GM18511 (cell line): ENCODE measurements around the gene C1orf50.
"Not testable (repeated sequence)": the region's sequence is repeated elsewhere in the genome, so short reads cannot be mapped to it uniquely, and the experiment has no call there.

Experiments used
- ATAC-seq: cut with Tn5 transposase; IDR thresholded peaks from one replicate; pipeline ENCODE4 v1.9.1; 2021; ENCODE audit warnings: mild to moderate bottlenecking, moderate library complexity; ENCODE audit not compliant: unreplicated experiment

C1orf50 gene

GRCh38 chr1:42766741-42767509 lies at the start of gene C1orf50, which contains the start of gene P3H1:
Gene C1orf50, plus strand, starts transcription at chr1:42767249. Its CDS starts 63 bp downstream, at chr1:42767312.
Gene P3H1, minus strand, starts transcription at chr1:42767028. Its CDS starts 57 bp downstream, at chr1:42766971.
- peak; percentile 87 for ATAC-seq

- ATAC-seq: no peak
Measured at GRCh38 chr1:42720868-42721267, 46.2 kb upstream of the C1orf50 start.

GRCh38 chr1:42721926-42722325 lies 45.1 kb upstream of the C1orf50 start:
- ATAC-seq: no peak

DNA sequence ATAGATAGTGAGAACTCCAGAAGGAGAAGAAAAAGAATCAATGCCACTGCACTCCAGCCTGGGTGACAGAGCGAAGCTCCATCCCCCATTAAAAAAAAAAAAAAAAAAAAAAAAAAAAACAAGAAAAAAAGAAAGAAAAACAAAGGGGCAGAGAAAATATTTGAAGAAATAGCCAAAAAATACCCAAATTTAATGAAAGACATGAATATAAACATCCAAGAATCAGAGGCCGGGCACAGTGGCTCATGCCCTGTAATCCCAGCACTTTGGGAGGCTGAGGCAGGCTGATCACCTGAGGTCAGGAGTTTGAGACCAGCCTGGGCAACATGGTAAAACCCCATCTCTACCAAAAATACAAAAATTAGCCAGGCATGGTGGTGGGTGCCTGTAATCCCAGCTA lies 44.6 kb upstream of the C1orf50 start:
- not testable (repeated sequence) for ATAC-seq

GRCh38 chr1:42723511-42723910 lies 43.5 kb upstream of the C1orf50 start:
- ATAC-seq: no peak

- ATAC-seq: not testable (repeated sequence)
Measured at GRCh38 chr1:42725820-42726219, 41.2 kb upstream of the C1orf50 start.

GRCh38 chr1:42730002-42730401 lies 37.0 kb upstream of the C1orf50 start:
- no peak for ATAC-seq

DNA sequence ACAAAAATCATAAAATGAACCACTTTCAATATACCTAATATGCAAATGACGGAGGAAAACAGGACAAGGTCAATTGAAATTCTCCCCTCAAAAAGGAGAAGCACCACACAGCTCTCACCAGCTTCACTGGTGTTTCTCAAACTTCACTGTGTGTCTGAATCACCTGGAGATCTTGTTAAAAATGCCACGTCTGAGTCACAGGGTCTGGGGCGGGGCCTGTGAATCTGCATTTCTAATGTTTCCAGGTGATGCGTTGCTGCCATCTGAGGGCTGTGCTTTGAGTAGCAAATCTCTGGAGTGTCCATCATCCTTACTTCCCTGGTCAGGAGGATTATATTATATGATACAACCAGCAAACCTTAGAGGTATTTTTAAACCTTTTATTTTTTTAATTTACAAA lies 36.1 kb upstream of the C1orf50 start:
- no peak for ATAC-seq

GRCh38 chr1:42731585-42731984 lies 35.5 kb upstream of the C1orf50 start:
- ATAC-seq: no peak

DNA sequence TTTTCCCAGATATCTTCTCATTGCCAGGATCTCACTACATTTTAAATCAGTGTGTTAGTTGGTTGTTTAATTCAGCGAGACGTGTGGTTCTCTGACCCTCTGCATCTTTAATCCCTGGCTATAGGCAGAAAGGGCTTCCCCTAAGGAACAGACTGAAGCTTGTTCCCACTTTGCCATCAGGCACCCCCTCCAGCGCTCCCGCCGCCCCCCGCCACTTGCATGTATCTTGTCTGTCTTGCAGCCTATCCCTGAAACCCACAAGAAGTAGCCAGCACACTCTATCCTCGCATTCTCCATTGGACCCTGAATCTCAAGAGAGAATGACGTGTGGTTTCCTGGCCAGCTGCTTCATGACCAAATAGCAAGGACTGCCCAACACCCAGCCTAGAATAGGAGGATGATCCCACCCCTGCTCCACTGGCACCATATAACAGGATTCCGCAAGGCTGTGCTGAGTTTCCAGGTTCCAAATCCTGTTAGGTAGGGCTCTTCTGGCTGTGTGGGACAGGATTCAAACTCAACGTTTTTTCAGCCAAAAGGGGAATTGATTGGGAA lies 34.8 kb upstream of the C1orf50 start:
- no peak for ATAC-seq

GRCh38 chr1:42733415-42734200 lies 33.4 kb upstream of the C1orf50 start:
- no peak for ATAC-seq

GRCh38 chr1:42734201-42735035 lies 32.6 kb upstream of the C1orf50 start:
- no peak for ATAC-seq

GRCh38 chr1:42735056-42735455 lies 32.0 kb upstream of the C1orf50 start:
- no peak for ATAC-seq

DNA sequence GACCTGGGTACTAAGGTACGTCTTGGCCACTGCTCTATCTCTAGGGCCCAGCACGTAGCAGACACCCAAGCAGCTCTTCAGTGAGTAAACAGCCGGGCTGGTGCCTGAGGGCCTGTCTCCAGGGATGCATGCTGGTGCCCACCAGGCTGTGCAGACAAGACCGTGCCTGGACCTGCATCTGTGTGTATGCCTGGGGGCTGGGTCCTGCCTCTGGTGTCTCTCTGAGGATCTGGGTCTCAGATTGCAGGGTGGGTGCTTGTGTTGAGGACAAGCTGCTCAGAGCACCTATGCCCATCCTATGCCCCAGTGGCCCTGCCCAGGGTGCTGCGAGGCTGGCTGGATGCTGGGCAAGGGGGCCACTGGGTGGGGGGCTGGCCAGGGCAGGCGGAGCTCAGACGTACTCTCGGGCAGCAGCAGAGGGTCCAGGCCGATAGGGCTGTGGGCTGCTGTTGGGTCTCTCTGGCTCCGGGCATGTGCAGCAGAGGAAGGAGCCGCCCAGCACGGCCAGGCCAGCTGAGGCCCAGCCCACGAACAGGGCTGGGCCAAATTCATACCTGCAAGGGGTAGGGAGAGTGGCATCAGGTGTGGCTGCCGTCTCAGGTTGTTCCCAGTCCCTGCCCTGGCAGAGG lies 31.5 kb upstream of the C1orf50 start:
- ATAC-seq: no peak

DNA sequence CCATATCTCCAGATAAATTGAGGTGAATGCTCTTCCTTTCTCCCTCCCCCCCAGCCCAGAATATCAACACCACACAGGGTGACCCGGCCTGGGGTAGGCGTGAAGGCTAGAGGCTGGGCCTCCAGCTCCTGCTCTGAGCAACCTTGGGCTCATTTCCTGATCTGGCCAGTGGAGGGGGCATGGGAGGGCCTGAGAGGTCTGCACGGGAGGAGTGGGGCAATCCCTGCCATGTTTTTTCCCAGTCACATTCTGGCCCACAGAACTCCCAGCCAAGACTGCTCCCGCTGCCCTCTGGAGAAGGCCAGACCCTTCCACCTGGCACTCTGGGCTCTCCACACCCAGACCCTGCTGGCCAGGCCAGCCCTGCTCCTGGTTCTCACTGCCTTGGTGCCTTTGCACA lies 30.9 kb upstream of the C1orf50 start:
- no peak for ATAC-seq

DNA sequence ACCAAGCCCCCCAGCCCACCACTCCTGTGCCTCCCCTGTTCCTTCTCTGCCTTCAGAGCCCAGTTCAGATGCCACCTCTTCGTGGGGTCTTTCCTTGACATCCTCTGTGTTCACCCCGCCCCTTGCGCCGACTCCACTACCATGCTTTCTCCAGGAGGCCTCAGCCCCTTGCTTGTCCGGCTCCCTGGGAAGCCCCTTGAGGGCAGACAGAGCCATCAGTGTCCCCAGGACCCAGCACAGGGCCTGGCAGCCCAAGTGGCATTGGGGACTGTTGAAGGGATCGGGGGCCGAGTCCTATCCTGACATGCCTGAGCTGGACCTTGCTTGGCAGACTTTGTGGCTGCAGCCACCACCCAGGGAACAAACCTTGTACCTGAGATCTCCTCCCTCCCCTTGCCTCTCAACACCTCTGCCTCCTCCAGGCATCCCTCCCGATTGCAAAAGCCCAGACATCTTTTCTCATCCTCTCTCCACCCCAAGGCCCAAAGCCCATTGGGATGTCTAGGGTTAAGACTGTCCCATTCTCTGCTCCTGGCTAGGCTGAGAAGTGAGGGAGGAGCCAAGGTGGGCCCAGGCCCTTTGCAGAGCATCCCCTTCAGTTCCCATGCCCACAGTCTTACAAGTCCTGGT lies 30.4 kb upstream of the C1orf50 start:
- ATAC-seq: no peak

GRCh38 chr1:42737257-42737656 lies 29.8 kb upstream of the C1orf50 start:
- ATAC-seq: no peak

DNA sequence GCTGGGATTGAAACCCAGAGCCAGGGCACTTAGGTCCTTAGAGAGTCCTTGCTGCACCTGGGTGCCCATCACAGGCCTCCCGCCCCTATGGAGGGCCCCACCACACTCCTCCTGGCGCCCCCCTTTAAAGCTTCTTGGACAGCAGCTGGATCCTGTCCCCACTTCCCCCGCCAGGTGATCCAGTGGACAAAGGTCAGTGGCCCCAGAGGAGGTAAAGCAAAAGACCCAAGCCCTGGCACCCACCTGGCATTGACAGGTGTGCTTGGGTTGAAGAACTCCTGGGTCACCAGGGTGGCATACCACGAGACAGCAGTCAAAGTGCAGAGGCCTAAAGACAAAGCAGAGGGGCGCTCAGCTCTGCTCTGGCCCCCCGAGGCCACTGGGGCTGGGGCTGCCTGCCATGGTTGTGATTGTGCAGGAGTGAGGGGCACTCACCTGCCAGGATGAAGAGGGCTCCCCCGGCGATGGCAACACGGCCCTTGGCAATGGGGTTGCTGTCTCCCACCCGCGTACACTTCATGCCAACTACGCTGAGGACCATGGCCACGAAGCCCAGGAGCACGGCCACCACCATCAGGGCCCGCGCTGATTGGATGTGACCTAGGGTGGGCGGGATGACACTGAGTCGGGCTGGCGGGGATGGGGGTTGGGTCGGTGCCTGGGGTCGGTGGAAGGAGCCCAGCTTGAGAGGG lies 28.9 kb upstream of the C1orf50 start:
- no peak for ATAC-seq

GRCh38 chr1:42738678-42739226 lies 28.3 kb upstream of the C1orf50 start:
- no peak for ATAC-seq
